Astrocyte of the cerebellum (primary cell): ENCODE results near the gene IGFLR1.

Source experiments
- DNase-seq: peaks from one replicate; pipeline ENCODE4 v3.0.0-alpha.2; 2011; ENCODE audit warnings: low read depth
- H3K4me3 ChIP-seq: 2 replicates; pipeline ENCODE4 v1.5.1; 2011; ENCODE audit warnings: mild to moderate bottlenecking, low read depth, low read length, moderate library complexity
- in situ Hi-C: cut with HindIII; loops from 2 replicates; pipeline ENCODE4 v1.10.0; 2017; ENCODE audit warnings: low sequenced_read_pairs
- TF ChIP-seq, protein P1 (sequence below): IDR thresholded peaks from 2 replicates; pipeline ENCODE4 v1.5.1; 2012; ENCODE audit warnings: low read length, low read depth, moderate library complexity, mild to moderate bottlenecking; ENCODE audit errors: missing control alignments

The IGFLR1 gene

GRCh38 chr19:35777961-35778360 is 35.7 kb upstream of the IGFLR1 start:
- in situ Hi-C loops = no loop called here
- TF ChIP-seq, protein P1, sequence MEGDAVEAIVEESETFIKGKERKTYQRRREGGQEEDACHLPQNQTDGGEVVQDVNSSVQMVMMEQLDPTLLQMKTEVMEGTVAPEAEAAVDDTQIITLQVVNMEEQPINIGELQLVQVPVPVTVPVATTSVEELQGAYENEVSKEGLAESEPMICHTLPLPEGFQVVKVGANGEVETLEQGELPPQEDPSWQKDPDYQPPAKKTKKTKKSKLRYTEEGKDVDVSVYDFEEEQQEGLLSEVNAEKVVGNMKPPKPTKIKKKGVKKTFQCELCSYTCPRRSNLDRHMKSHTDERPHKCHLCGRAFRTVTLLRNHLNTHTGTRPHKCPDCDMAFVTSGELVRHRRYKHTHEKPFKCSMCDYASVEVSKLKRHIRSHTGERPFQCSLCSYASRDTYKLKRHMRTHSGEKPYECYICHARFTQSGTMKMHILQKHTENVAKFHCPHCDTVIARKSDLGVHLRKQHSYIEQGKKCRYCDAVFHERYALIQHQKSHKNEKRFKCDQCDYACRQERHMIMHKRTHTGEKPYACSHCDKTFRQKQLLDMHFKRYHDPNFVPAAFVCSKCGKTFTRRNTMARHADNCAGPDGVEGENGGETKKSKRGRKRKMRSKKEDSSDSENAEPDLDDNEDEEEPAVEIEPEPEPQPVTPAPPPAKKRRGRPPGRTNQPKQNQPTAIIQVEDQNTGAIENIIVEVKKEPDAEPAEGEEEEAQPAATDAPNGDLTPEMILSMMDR = no peak
- H3K4me3 ChIP-seq = no peak overlapping the region
- no peak for DNase-seq

GRCh38 chr19:35777086-35777841 is 35.0 kb upstream of the IGFLR1 start:
- TF ChIP-seq, protein P1 = no peak
- no peak for DNase-seq
- no peak overlapping the region for H3K4me3 ChIP-seq
- in situ Hi-C loops = no loop called here

GRCh38 chr19:35776102-35776788 is 34.0 kb upstream of the IGFLR1 start:
- no peak for DNase-seq
- in situ Hi-C loops = no loop called here
- TF ChIP-seq, protein P1 = no peak

GRCh38 chr19:35775298-35776101 is 33.2 kb upstream of the IGFLR1 start, which contains the start of gene ARHGAP33:
ARHGAP33 (plus strand) TSS chr19:35775564; CDS start chr19:35775659, 95 bp downstream.
- peak; percentile 93 for DNase-seq
- TF ChIP-seq, protein P1 = no peak
- in situ Hi-C loops = no loop called here
- H3K4me3 ChIP-seq = peak within 1 kb of the TSS; percentile 66

More at GRCh38 chr19:35776102-35776788, 34.0 kb upstream of the IGFLR1 start:
- H3K4me3 ChIP-seq = peak overlapping the region; percentile 66

GRCh38 chr19:35775046-35775297 is 32.7 kb upstream of the IGFLR1 start:
- in situ Hi-C loops = no loop called here
- DNase-seq = no peak
- peak overlapping the region; percentile 25 for H3K4me3 ChIP-seq
- TF ChIP-seq, protein P1 = no peak

DNA sequence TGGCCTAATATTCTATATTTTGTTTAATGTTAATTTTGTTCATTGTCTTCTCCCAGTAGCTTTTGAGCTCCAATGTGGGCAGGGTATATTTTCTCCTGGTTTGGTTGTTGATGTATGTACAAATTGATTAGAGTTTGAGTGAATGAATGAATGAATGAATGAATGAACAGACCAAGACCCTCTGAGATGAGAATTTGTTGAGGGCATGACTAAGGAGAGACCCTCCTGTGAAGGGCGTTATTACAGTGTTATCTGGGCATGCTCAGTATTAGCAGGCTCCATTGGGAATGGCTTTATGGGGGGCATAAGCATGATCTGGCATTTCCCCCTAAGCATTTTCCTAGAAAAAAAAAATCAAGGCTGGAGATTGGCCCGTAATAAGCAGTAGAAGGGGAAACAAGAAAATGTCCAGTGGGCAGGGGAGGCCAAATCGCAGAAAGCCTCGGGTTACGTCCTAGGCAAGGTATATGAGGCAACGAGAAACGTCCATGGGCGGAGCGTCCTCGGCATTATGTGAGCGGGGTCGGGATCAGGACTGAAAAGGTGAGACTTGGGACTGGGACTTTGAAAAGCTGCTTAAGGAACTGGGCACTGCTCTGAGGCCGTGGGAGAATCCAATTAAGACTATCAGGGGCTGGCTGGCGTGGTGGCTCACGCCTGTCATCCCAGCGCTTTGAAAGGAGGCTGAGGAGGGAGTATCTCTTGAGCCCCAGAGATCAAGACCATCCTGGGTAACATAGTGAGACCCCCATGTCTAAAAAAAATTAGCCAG is 32.2 kb upstream of the IGFLR1 start:
- no peak for DNase-seq
- TF ChIP-seq, protein P1 = no peak
- peak overlapping the region; percentile 25 for H3K4me3 ChIP-seq
- in situ Hi-C loops = no loop called here
